Liver (tissue), 3 donors: ENCODE data around the gene MACROH2A1.

Source experiments
- FOXA2 ChIP-seq: IDR thresholded peaks from 2 replicates; pipeline ENCODE4 v1.6.1; 2016; ENCODE audit warnings: antibody characterized with exemption
- JUND ChIP-seq, 2 donors: IDR thresholded peaks; 2 replicates each; pipeline ENCODE4 v1.6.1; 2016; ENCODE audit warnings: antibody characterized with exemption in 2 of 2
- TAF1 ChIP-seq: conservative IDR thresholded peaks from 2 replicates; pipeline ENCODE4 v1.6.1; 2016; ENCODE audit warnings: antibody characterized with exemption, mild to moderate bottlenecking
- TF ChIP-seq, protein P1 (sequence below): IDR thresholded peaks from 2 replicates; pipeline ENCODE4 v1.6.1; 2016; ENCODE audit warnings: antibody characterized with exemption
- TF ChIP-seq, protein P2 (sequence below): fragments of 150-350 bp; IDR thresholded peaks from 2 replicates; pipeline ENCODE4 v1.5.1; 2017; ENCODE audit warnings: improper control_type of control experiment, low read depth, low read length; ENCODE audit not compliant: missing input control
- TF ChIP-seq, protein P3 (sequence below): IDR thresholded peaks from 2 replicates; pipeline ENCODE4 v1.6.1; 2016; ENCODE audit warnings: antibody characterized with exemption, mild to moderate bottlenecking
- donor health status: healthy.
- donor health status: healthy.

DNA sequence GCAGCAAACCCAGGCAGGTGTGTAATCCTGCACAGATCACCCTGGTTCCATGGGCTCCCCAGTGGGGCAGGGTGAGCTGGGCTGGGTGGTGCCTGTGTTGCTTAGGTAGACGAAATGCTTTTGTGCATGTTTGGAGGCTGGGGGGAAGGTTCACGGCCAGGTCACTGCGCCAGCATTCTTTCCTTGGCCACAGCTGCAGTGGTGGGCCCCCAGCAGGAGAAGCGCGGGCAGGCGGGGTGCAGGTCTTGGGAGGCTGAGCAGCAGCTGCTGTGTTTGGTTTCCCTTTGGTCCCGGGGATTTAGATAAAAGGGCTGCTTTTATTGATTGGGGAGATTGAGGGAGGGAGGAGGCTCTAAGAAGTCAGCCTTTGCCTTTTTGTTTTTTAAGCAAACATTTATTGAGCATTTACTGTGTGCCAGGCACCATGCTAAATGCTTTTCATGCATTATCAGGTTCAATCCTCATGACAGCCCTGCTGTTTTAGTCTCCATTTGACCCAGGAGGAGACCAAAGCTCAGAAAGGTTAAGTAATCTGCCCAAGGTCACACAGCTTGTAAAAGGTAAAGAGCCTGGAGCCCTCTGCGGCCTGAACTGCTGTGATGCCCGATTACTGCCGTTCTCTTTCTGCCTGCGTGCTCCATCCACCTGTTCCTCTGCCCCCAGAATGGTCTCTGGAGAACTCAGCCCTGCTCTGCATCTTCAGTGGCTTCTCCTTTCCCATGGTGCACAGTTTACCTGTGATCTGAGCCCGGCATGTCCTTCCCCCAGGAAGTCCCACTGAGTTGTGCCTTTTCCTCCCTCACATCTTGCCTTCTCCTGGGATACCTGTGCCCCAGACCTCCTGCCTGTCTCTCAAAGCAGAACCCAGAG, 94.4 kb downstream of the MACROH2A1 start:
- TF ChIP-seq, protein P1, sequence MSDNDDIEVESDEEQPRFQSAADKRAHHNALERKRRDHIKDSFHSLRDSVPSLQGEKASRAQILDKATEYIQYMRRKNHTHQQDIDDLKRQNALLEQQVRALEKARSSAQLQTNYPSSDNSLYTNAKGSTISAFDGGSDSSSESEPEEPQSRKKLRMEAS: no peak
- TF ChIP-seq, protein P2, sequence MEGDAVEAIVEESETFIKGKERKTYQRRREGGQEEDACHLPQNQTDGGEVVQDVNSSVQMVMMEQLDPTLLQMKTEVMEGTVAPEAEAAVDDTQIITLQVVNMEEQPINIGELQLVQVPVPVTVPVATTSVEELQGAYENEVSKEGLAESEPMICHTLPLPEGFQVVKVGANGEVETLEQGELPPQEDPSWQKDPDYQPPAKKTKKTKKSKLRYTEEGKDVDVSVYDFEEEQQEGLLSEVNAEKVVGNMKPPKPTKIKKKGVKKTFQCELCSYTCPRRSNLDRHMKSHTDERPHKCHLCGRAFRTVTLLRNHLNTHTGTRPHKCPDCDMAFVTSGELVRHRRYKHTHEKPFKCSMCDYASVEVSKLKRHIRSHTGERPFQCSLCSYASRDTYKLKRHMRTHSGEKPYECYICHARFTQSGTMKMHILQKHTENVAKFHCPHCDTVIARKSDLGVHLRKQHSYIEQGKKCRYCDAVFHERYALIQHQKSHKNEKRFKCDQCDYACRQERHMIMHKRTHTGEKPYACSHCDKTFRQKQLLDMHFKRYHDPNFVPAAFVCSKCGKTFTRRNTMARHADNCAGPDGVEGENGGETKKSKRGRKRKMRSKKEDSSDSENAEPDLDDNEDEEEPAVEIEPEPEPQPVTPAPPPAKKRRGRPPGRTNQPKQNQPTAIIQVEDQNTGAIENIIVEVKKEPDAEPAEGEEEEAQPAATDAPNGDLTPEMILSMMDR: no peak
- TF ChIP-seq JUND (IDR thresholded peaks at IDR 0.05) (no peak), TAF1 (no peak), FOXA2 (no peak)
- TF ChIP-seq, protein P3, sequence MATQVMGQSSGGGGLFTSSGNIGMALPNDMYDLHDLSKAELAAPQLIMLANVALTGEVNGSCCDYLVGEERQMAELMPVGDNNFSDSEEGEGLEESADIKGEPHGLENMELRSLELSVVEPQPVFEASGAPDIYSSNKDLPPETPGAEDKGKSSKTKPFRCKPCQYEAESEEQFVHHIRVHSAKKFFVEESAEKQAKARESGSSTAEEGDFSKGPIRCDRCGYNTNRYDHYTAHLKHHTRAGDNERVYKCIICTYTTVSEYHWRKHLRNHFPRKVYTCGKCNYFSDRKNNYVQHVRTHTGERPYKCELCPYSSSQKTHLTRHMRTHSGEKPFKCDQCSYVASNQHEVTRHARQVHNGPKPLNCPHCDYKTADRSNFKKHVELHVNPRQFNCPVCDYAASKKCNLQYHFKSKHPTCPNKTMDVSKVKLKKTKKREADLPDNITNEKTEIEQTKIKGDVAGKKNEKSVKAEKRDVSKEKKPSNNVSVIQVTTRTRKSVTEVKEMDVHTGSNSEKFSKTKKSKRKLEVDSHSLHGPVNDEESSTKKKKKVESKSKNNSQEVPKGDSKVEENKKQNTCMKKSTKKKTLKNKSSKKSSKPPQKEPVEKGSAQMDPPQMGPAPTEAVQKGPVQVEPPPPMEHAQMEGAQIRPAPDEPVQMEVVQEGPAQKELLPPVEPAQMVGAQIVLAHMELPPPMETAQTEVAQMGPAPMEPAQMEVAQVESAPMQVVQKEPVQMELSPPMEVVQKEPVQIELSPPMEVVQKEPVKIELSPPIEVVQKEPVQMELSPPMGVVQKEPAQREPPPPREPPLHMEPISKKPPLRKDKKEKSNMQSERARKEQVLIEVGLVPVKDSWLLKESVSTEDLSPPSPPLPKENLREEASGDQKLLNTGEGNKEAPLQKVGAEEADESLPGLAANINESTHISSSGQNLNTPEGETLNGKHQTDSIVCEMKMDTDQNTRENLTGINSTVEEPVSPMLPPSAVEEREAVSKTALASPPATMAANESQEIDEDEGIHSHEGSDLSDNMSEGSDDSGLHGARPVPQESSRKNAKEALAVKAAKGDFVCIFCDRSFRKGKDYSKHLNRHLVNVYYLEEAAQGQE: no peak
